Amygdala (tissue), 56 donors: Measurements from ENCODE around the gene KLHL36.

Source experiments
- DNase-seq, 56 donors: peaks; one replicate each; lab custom pipeline; 2025; lab: John Stamatoyannopoulos, UW

The KLHL36 gene

DNA sequence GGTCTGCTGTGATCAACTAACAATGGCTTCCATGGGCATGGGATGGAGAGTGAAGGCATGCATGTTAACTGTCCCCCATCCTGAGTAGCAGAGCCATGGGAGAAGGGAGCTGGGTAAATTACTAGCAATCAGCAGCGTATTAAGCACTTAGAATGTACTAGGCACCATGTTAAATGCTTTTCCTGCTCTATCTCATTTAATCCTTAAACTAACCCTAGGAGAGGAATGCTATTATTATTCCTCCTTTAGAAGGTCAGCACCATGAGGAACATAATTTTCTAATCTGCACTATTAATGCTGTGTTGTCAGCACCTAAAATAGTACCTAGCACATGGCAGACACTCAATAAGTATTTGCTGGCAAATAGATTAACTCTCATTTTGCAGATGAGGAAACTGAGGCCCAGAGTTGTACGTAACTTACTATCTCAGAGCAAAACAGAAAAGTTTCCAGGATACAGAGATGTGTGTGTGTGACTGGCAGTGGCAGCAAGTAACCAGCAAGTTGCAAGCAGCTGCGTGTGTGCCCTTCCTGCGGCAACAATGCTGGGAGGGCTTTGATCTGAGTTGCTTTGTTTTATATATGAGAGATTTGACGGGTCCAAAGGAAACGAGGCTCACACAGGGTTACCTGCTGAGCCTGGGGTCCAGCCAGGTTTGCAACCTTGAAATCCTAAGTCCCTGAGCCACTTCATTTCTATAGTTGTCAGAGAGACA is 6.5 kb upstream of the KLHL36 start:
- no peak for DNase-seq

DNA sequence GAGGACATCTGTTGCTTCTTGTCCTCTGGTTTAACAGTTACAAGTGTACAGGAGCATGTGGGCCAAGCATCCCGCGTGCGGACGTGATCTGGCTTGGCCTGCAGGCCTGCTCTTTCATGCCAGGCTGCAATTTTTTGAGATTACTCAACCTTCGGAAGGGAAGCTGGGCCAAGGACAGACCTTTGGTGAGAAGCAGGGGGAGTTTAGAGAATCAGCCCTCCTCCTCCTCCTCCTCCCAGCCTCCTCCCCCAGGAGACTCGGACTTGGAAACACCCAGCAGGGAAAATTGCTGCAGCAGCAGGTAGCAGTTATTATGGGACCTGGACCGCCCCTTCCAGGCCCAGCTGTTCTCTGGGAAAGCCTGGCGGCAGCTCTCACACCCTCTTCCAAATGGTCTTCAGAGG is 5.1 kb upstream of the KLHL36 start:
- no peak for DNase-seq

- no peak for DNase-seq
Measured at GRCh38 chr16:84643674-84644073, 4.6 kb upstream of the KLHL36 start.

GRCh38 chr16:84648595-84649510 is 542 bp downstream of the KLHL36 start:
- peak in 8 of 56 donors; percentile 4 to 42 (median 20) for DNase-seq

- no peak for DNase-seq
Measured at GRCh38 chr16:84649511-84649861, 1.2 kb downstream of the KLHL36 start.

DNA sequence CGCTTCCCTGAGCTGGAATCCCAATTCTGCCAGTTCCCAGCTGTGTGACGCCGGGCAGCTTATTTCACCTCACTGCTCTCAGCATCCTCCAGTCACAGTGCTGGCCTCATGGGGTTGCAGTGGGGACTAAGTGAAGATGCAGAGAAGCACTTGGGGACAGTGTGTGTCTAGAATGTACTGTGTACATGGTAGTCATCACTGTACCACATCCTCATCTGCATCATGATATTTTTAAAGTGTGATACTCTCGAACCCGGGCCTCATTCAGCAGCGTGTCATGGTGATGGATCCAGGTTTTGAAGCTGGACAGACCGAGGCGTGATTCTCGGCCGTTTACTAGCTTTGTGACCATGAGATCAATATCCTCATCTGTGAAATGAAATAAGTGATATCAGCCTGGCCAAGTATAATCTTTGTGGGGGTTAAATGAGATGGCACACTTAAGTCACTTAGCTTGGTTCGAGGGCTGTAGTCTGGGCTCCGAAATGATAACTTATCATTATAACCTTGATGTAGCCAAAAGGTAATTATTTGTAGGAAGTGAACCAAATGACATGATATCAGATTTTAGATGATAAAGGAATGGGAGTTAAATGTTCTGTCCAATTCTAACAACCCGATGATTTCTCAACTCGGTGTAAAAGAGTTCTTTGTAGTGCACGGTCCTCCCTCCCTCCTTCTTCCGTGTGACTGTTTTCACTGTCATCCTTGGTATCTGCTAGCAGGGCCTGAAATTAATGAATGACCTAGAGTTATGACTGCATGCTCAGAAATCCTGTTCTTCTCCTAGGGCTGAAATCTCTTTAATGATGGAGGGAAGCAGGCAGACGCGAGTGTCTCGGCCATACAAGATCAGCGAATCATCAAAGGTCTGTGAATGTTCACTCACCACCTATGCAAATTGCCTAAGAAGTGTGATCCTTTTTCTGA is 2.0 kb downstream of the KLHL36 start:
- no peak for DNase-seq

- no peak for DNase-seq
Measured at GRCh38 chr16:84652566-84652965, 4.3 kb downstream of the KLHL36 start.

DNA sequence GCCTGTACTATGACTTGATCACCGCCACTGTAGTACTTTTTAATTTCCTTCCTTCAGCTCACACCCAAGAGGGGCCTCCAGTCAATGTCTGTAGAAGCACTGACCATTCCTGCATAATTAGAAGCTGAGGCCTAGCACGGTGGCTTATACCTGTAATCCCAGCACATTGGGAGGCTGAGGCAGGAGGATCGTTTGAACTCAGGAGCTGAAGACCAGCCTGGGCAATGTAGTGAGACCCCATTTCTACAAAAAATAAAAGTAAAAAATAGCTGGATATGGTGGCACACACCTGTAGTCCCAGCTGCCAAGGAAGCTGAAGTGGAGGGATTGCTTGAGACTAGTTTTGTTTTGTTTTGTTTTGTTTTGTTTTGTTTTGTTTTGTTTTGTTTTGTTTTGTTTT is 5.9 kb downstream of the KLHL36 start:
- no peak for DNase-seq

DNA sequence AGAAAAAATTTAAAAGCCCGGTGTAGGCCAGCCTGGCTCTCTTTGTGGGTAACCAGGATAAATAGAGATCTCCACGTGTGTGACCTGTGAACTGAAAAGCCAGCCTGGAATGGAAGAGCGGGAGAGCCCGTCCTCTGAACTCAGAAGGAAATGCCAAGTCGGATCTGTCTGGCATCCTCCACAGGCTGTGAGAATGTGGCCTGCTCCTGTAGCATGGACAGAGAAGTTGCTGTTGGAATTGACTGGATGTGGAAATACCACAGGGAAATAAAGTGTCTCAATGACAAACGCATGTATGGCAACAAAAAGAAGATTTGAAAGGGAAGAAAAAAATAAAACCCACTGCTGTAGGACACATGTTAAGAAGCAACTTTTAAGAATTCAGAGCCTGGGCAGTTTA is 6.7 kb downstream of the KLHL36 start:
- no peak for DNase-seq

GRCh38 chr16:84656649-84657048 is 8.3 kb downstream of the KLHL36 start:
- no peak for DNase-seq

GRCh38 chr16:84657229-84657837 is 9.0 kb downstream of the KLHL36 start:
- DNase-seq: no peak

DNA sequence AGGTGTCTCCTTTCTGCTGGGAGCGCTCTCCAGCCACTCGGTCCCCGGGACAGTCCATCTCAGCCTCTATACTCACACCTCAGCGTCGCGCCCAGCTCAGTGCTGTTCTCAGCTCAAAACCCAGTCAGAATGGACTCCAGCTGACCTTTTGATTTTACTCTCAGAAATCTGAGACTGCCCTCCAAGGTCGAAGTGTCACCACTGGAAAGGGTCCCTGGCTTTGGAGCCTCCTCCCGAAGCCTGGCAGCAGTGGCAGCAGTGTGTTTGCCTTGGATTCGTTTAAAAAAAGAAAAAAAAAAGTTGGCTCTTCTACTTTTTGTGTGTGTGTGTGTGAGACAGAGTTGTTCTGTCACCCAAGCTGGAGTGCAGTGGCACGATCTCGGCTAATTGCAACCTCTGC is 10.4 kb downstream of the KLHL36 start:
- no peak for DNase-seq

DNA sequence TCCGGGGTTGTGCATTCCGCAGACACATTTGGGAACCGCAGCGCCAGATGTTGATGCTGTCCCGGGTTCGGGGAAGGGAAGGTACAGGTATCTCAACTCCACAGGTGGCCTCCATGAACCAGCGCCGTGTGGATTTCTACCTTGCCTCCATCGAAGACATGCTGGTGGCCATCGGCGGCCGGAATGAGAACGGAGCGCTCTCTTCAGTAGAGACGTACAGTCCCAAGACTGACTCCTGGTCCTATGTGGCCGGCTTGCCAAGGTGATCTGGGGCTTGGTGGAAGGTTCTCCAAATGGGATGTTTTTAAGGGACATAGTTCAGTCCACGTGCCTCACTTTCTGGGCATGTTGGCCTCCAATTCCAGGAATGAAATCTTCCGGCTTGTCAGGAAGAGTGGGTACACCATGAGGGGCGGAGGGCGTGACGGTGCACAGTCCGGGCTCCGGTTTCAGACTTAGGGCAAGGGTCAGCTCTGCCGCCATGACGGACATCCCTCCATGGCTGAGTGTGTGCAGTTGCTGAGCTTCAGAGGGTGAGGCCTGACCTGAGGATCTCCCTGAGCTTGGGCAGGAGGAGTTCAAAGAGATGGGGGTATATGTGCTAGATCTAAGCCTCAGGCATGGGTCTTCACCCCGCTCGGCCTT is 11.5 kb downstream of the KLHL36 start:
- DNase-seq: no peak

- DNase-seq: no peak
Measured at GRCh38 chr16:84660973-84661372, 12.7 kb downstream of the KLHL36 start.

- DNase-seq: no peak
Measured at GRCh38 chr16:84661418-84662060, 13.2 kb downstream of the KLHL36 start.

- no peak for DNase-seq
Measured at GRCh38 chr16:84662471-84662870, 14.2 kb downstream of the KLHL36 start.

GRCh38 chr16:84663433-84664101 is 15.3 kb downstream of the KLHL36 start:
- DNase-seq: no peak

- no peak for DNase-seq
Measured at GRCh38 chr16:84665359-84665758, 17.0 kb downstream of the KLHL36 start.

GRCh38 chr16:84665843-84666242 is 17.5 kb downstream of the KLHL36 start:
- DNase-seq: no peak
